IMR-90 (cell line): ENCODE data around the gene CALD1. TPM values are rescaled to one million over a fixed set of nuclear protein-coding genes. Genes with fewer than 3 reads are reported as not detected.

Experiments used
- ATAC-seq: fragments of 200-7000 bp; cut with Tn5 transposase; 2 replicates; pipeline ENCODE4 v1.9.1; 2020; ENCODE audit warnings: low read depth, mild to moderate bottlenecking, moderate library complexity
- BruUV-seq: library from RNA; stranded (reverse); fragments of 400-500 nt; replicated peaks from 2 replicates; lab custom pipeline; 2021; lab: Mats Ljungman, UMichigan
- CTCF ChIA-PET: fragments of 300-600 bp; formaldehyde crosslinking; extraction: SDS; loops from one replicate; lab custom pipeline; 2021; ENCODE audit warnings: antibody characterized with exemption; lab: Yijun Ruan, JAX
- POLR2A ChIA-PET: fragments of 300-600 bp; sonication (Branson Sonifier 250); formaldehyde crosslinking; loops from one replicate; lab custom pipeline; 2022; ENCODE audit warnings: antibody characterized with exemption; ENCODE audit not compliant: unreplicated experiment; lab: Charles Lee
- DNase-seq: peaks from one replicate; pipeline ENCODE4 v3.0.0; 2013
- H2AFZ ChIP-seq: replicated peaks from 2 replicates; pipeline ENCODE3; 2013; ENCODE audit warnings: low read length, mild to moderate bottlenecking; ENCODE audit not compliant: poor library complexity
- H2AK5ac ChIP-seq: 2 replicates; pipeline ENCODE4 v1.6.1; 2013; ENCODE audit warnings: low read depth, low read length, inconsistent platforms
- H2AK9ac ChIP-seq: replicated peaks from 2 replicates; pipeline ENCODE3; 2013; ENCODE audit warnings: mild to moderate bottlenecking, low read depth, low read length, moderate library complexity; ENCODE audit not compliant: poor library complexity
- H2BK120ac ChIP-seq: 2 replicates; pipeline ENCODE4 v1.6.1; 2013; ENCODE audit warnings: low read depth, low read length, inconsistent platforms
- H2BK15ac ChIP-seq: 3 replicates; pipeline ENCODE4 v1.6.1; 2013; ENCODE audit warnings: low read depth, low read length, inconsistent platforms
- H2BK20ac ChIP-seq: 2 replicates; pipeline ENCODE4 v1.6.1; 2013; ENCODE audit warnings: low read depth, mild to moderate bottlenecking, inconsistent platforms, low read length, moderate library complexity
- H2BK5ac ChIP-seq: 2 replicates; pipeline ENCODE4 v1.6.1; 2013; ENCODE audit warnings: mild to moderate bottlenecking, low read depth, low read length, inconsistent platforms; ENCODE audit not compliant: poor library complexity, severe bottlenecking
- H3K14ac ChIP-seq: replicated peaks from 2 replicates; pipeline ENCODE4 v1.6.1; 2013; ENCODE audit warnings: low read depth, low read length, inconsistent platforms
- H3K18ac ChIP-seq: 2 replicates; pipeline ENCODE4 v1.6.1; 2013; ENCODE audit warnings: low read depth, low read length, control low read depth
- H3K23ac ChIP-seq: 2 replicates; pipeline ENCODE4 v1.6.1; 2013; ENCODE audit warnings: low read depth, low read length, inconsistent platforms
- H3K27ac ChIP-seq: 2 replicates; pipeline ENCODE4 v1.5.1; 2013; ENCODE audit warnings: mild to moderate bottlenecking, control low read depth, low read length; ENCODE audit not compliant: insufficient read depth
- H3K27me3 ChIP-seq: 2 replicates; pipeline ENCODE4 v1.6.1; 2013; ENCODE audit warnings: low read length; ENCODE audit not compliant: control insufficient read depth, insufficient read depth
- H3K36me3 ChIP-seq: 2 replicates; pipeline ENCODE4 v1.6.1; 2013; ENCODE audit warnings: low read length, mixed read lengths; ENCODE audit not compliant: control insufficient read depth, insufficient read depth
- H3K4ac ChIP-seq: 2 replicates; pipeline ENCODE4 v1.6.1; 2013; ENCODE audit warnings: low read depth, low read length, inconsistent platforms
- H3K4me1 ChIP-seq: 2 replicates; pipeline ENCODE4 v1.6.1; 2013; ENCODE audit warnings: low read length, mixed read lengths; ENCODE audit not compliant: control insufficient read depth, insufficient read depth
- H3K4me2 ChIP-seq: 2 replicates; pipeline ENCODE4 v1.6.1; 2013; ENCODE audit warnings: low read depth, mild to moderate bottlenecking, control low read depth, low read length, moderate library complexity
- H3K4me3 ChIP-seq: 2 replicates; pipeline ENCODE4 v1.5.1; 2013; ENCODE audit warnings: low read depth, mild to moderate bottlenecking, control low read depth, low read length, moderate library complexity; ENCODE audit not compliant: insufficient read depth
- H3K56ac ChIP-seq: 2 replicates; pipeline ENCODE4 v1.6.1; 2013; ENCODE audit warnings: low read length, inconsistent platforms; ENCODE audit not compliant: insufficient read depth; ENCODE audit errors: extremely low read depth
- H3K79me1 ChIP-seq, 2 experiments: 2 replicates each; pipeline ENCODE4 v1.6.1; 2013; ENCODE audit warnings: low read length in 2 of 2, inconsistent platforms in 1 of 2, low read depth in 1 of 2
- H3K9ac ChIP-seq: 2 replicates; pipeline ENCODE4 v1.6.1; 2013; ENCODE audit warnings: low read depth, low read length, control low read depth
- H3K9me1 ChIP-seq: 2 replicates; pipeline ENCODE4 v1.6.1; 2013; ENCODE audit warnings: low read length, inconsistent platforms; ENCODE audit not compliant: insufficient read depth
- H3K9me3 ChIP-seq: 2 replicates; pipeline ENCODE4 v1.6.1; 2013; ENCODE audit warnings: low read length; ENCODE audit not compliant: control insufficient read depth, insufficient read depth
- H4K20me1 ChIP-seq: 2 replicates; pipeline ENCODE4 v1.6.1; 2013; ENCODE audit warnings: low read length, inconsistent platforms; ENCODE audit not compliant: insufficient read depth
- H4K5ac ChIP-seq: 2 replicates; pipeline ENCODE4 v1.6.1; 2013; ENCODE audit warnings: mild to moderate bottlenecking, low read depth, low read length, control low read depth
- H4K8ac ChIP-seq, 2 experiments: 2 replicates each; pipeline ENCODE4 v1.6.1; 2013; ENCODE audit warnings: low read depth in 2 of 2, low read length in 2 of 2, control low read depth in 1 of 2, inconsistent platforms in 1 of 2
- H4K91ac ChIP-seq: 2 replicates; pipeline ENCODE4 v1.6.1; 2013; ENCODE audit warnings: low read depth, low read length, inconsistent platforms; ENCODE audit not compliant: insufficient read depth
- BHLHE40 ChIP-seq: fragments of 150-350 bp; IDR thresholded peaks from 2 replicates; pipeline ENCODE4 v1.6.1; 2016; ENCODE audit warnings: mild to moderate bottlenecking, low read depth, low read length
- CEBPB ChIP-seq: IDR thresholded peaks from 2 replicates; pipeline ENCODE4 v1.6.1; 2012; ENCODE audit warnings: low read depth, low read length, improper control_type of control experiment
- CHD1 ChIP-seq: IDR thresholded peaks from 2 replicates; pipeline ENCODE4 v1.6.1; 2012; ENCODE audit warnings: low read depth, low read length, improper control_type of control experiment
- FOS ChIP-seq: fragments of 150-350 bp; IDR thresholded peaks from 2 replicates; pipeline ENCODE4 v1.6.1; 2016; ENCODE audit warnings: low read depth, low read length
- MAFK ChIP-seq: IDR thresholded peaks from 2 replicates; pipeline ENCODE4 v1.6.1; 2012; ENCODE audit warnings: low read depth, low read length, improper control_type of control experiment
- MAZ ChIP-seq: IDR thresholded peaks from 2 replicates; pipeline ENCODE4 v1.6.1; 2012; ENCODE audit warnings: low read depth, mild to moderate bottlenecking, low read length, improper control_type of control experiment, moderate library complexity, borderline replicate concordance
- NFE2L2 ChIP-seq: fragments of 150-350 bp; IDR thresholded peaks from 2 replicates; pipeline ENCODE4 v1.6.1; 2016; ENCODE audit warnings: low read depth, mild to moderate bottlenecking, low read length
- POLR2A ChIP-seq: IDR thresholded peaks from 2 replicates; pipeline ENCODE4 v1.6.1; 2012; ENCODE audit warnings: mild to moderate bottlenecking, low read depth, low read length
- RCOR1 ChIP-seq: IDR thresholded peaks from 2 replicates; pipeline ENCODE4 v1.6.1; 2012; ENCODE audit warnings: mild to moderate bottlenecking, low read length, improper control_type of control experiment; ENCODE audit not compliant: insufficient replicate concordance
- RFX5 ChIP-seq: IDR thresholded peaks from 2 replicates; pipeline ENCODE4 v1.8.0; 2012; ENCODE audit warnings: low read depth, mild to moderate bottlenecking, low read length, moderate library complexity
- WGBS, 2 experiments: methylation state at CpG; one replicate each; pipeline versions ENCODE4 v1.1.5 to v1.1.7; 2013; ENCODE audit warnings: missing lambda C conversion rate in 2 of 2; ENCODE audit not compliant: insufficient read length in 1 of 2; ENCODE audit errors: extremely low coverage in 2 of 2; 5-methylcytosine and 5-hydroxymethylcytosine counted together
- dilution Hi-C: fragments of 300-500 bp; cut with HindIII; formaldehyde crosslinking; loops from one replicate; pipeline ENCODE4 v1.14.3; 2018; ENCODE audit warnings: low sequenced_read_pairs; ENCODE audit not compliant: unreplicated experiment
- in situ Hi-C: fragments of 300-500 bp; cut with MboI; formaldehyde crosslinking; loops from 3 replicates; pipeline ENCODE4 v1.14.3; 2019; ENCODE audit warnings: low sequenced_read_pairs, inconsistent platforms, mixed read lengths
- intact Hi-C: fragments of 100-400 bp; cut with micrococcal nuclease; formaldehyde crosslinking; loops from 2 replicates; pipeline ENCODE4 v1.10.0; 2022
- polyA plus RNA-seq, 3 experiments: library from polyadenylated mRNA; depleted of rRNA; stranded (reverse); fragments of >200 nt; gene quantifications; 2 replicates each; pipeline ENCODE4 v1.2.3, GENCODE V29; 2012; ENCODE audit warnings: low replicate concordance in 1 of 3
- total RNA-seq: library from RNA; depleted of rRNA; stranded (reverse); fragments of >200 nt; gene quantifications from 2 replicates; pipeline ENCODE4 v1.2.3, GENCODE V29; 2012
- TF ChIP-seq, protein P1 (sequence below): conservative IDR thresholded peaks from 2 replicates; pipeline ENCODE4 v1.5.1; 2012; ENCODE audit warnings: mild to moderate bottlenecking, low read depth, low read length, improper control_type of control experiment
- TF ChIP-seq, protein P2 (sequence below): fragments of 150-350 bp; IDR thresholded peaks from 2 replicates; pipeline ENCODE4 v1.6.1; 2017; ENCODE audit warnings: mild to moderate bottlenecking, antibody characterized with exemption, low read length, low read depth

The CALD1 gene
- total and polyA plus RNA-seq, 2 of the 4 experiments (the other 2 are of a cell fraction): 375 to 487 TPM

DNA sequence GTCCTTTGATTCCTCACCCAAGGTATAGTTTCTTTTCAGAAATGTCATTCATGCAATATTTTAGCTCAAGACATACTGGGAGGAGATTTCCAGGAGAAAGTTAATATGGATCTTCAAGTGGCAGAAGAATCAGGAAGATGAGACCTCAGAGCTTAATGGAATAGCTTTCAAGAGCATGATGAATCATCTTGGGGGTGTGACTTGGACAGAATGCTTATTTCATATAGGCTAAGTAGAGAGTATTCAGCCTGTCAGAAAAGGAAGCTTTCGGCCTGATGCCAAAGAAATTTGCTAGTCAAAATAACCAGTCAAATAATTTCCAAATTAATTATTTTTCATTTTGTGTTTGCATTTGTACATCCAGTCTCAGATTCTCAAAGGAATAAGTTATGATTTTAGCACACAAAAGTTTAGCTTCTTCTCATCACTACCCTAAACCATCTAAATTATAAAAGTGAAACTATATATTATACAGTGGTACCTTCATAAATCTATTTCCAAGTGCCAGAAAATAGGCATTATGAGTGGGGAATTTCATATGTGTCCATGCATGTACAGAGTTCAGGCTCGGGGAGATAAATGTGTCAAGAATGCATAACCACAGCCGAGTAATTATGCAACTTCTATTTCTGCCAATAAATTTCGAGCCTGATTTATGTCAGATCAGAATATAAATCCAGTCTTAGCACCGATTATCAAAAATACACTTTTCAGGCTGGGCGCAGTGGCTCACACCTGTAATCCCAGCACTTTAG is 27.3 kb upstream of the CALD1 start:
- H2BK20ac ChIP-seq: 0 out of 2 replicates have a peak overlapping the region, but pooled peaks have one; percentile 18
- TF ChIP-seq MAFK: no peak
- no peak for TF ChIP-seq MAZ
- no peak for TF ChIP-seq BHLHE40
- no peak for TF ChIP-seq RCOR1
- no peak for TF ChIP-seq NFE2L2
- TF ChIP-seq POLR2A: no peak
- TF ChIP-seq, protein P1, sequence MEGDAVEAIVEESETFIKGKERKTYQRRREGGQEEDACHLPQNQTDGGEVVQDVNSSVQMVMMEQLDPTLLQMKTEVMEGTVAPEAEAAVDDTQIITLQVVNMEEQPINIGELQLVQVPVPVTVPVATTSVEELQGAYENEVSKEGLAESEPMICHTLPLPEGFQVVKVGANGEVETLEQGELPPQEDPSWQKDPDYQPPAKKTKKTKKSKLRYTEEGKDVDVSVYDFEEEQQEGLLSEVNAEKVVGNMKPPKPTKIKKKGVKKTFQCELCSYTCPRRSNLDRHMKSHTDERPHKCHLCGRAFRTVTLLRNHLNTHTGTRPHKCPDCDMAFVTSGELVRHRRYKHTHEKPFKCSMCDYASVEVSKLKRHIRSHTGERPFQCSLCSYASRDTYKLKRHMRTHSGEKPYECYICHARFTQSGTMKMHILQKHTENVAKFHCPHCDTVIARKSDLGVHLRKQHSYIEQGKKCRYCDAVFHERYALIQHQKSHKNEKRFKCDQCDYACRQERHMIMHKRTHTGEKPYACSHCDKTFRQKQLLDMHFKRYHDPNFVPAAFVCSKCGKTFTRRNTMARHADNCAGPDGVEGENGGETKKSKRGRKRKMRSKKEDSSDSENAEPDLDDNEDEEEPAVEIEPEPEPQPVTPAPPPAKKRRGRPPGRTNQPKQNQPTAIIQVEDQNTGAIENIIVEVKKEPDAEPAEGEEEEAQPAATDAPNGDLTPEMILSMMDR: no peak
- no peak for TF ChIP-seq CEBPB
- TF ChIP-seq RFX5: no peak
- TF ChIP-seq, protein P2, sequence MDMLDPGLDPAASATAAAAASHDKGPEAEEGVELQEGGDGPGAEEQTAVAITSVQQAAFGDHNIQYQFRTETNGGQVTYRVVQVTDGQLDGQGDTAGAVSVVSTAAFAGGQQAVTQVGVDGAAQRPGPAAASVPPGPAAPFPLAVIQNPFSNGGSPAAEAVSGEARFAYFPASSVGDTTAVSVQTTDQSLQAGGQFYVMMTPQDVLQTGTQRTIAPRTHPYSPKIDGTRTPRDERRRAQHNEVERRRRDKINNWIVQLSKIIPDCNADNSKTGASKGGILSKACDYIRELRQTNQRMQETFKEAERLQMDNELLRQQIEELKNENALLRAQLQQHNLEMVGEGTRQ: no peak
- no peak for TF ChIP-seq CHD1
- no peak for TF ChIP-seq FOS
- H3K9me1 ChIP-seq: no peaks in the 10 kb centered on the region
- no peaks in the 10 kb centered on the region for H3K9me3 ChIP-seq
- H3K4ac ChIP-seq: peak overlapping the region; percentile 38; the same call in 1 of the 2 replicates
- no peak overlapping the region for H3K18ac ChIP-seq
- no peak overlapping the region for H2AK9ac ChIP-seq
- H3K79me1 ChIP-seq: no peaks in the 10 kb centered on the region; a peak in 1 of 4 replicates
- H3K9ac ChIP-seq: no peak overlapping the region
- 70% methylated on average over 2 of the region's 6 CpGs; no CpG with 5 or more reads in 1 of the 2 experiments for WGBS, 2 experiments
- H4K5ac ChIP-seq: no peak overlapping the region; the same call in 1 of the 2 replicates
- dilution Hi-C loops: no loop called here
- ATAC-seq: 0 out of 2 replicates have a peak, but pooled peaks have one; percentile 34
- no peak overlapping the region for H3K27ac ChIP-seq
- POLR2A ChIA-PET: interaction anchor here (0.6 kb wide), 1 partner anchor 60 kb away, joined by 4 read pairs; no protein-coding TSS in a partner anchor
- H3K4me2 ChIP-seq: no peak overlapping the region
- H2BK120ac ChIP-seq: no peak overlapping the region
- H4K91ac ChIP-seq: no peak overlapping the region
- in situ Hi-C loops: no loop called here
- no peak overlapping the region for H3K23ac ChIP-seq
- H3K4me3 ChIP-seq: no peak overlapping the region
- no peaks in the 10 kb centered on the region for H4K20me1 ChIP-seq
- H2BK15ac ChIP-seq: 0 out of 3 replicates have a peak overlapping the region, but pooled peaks have one; percentile 14
- H3K56ac ChIP-seq: no peak overlapping the region
- H3K36me3 ChIP-seq: no peaks in the 10 kb centered on the region
- CTCF ChIA-PET: interaction anchor here (0.5 to 2.3 kb wide), 7 partner anchors 9 to 754 kb away, joined by 3 to 16 read pairs (median 4); no protein-coding TSS in a partner anchor
- no TSS peak for BruUV-seq
- peaks cover 2% of the 10 kb centered on the region; the same call in 1 of the 2 replicates for H3K4me1 ChIP-seq
- 0 out of 2 replicates have a peak overlapping the region, but pooled peaks have one; percentile 23 for H3K14ac ChIP-seq
- H2BK5ac ChIP-seq: no peak overlapping the region
- no peak overlapping the region for H2AK5ac ChIP-seq
- peak; percentile 71 for DNase-seq
- no peaks in the 10 kb centered on the region for H3K27me3 ChIP-seq
- intact Hi-C loops: no loop called here
- no peak overlapping the region for H4K8ac ChIP-seq
- no peak overlapping the region for H2AFZ ChIP-seq
